Activated naive CD4-positive, alpha-beta T cell treated with anti-CD3 and anti-CD28 coated beads, Interleukin-2, amount 10 ng/mL, durations not matched to agents 7 days and 5 days (primary cell): ENCODE measurements around the gene NAMPT.
A peak's percentile ranks its signal among the peaks of the same experiment; 100 is the strongest.

Experiments
- CTCF ChIA-PET: fragments of 350-600 bp; sonication (Branson Sonifier 250); formaldehyde crosslinking; loops from one replicate; lab custom pipeline; 2021; ENCODE audit warnings: antibody characterized with exemption; lab: Charles Lee
- DNase-seq: peaks from one replicate; pipeline ENCODE4 v3.0.0-alpha.2; 2020
- H3K27ac Mint-ChIP-seq: one replicate; pipeline ENCODE4 v1.8.0; 2021; ENCODE audit warnings: mild to moderate bottlenecking, moderate library complexity, mixed read lengths
- H3K27me3 Mint-ChIP-seq: one replicate; pipeline ENCODE4 v1.8.0; 2021; ENCODE audit warnings: mild to moderate bottlenecking, mixed read lengths
- H3K36me3 Mint-ChIP-seq: one replicate; pipeline ENCODE4 v1.8.0; 2021; ENCODE audit warnings: mixed read lengths
- H3K4me1 Mint-ChIP-seq: one replicate; pipeline ENCODE4 v1.8.0; 2021; ENCODE audit warnings: mixed read lengths
- H3K4me3 Mint-ChIP-seq: one replicate; pipeline ENCODE4 v1.8.0; 2021; ENCODE audit warnings: mild to moderate bottlenecking, moderate library complexity, mixed read lengths
- H3K9me3 Mint-ChIP-seq: one replicate; pipeline ENCODE4 v1.8.0; 2021; ENCODE audit warnings: mixed read lengths

The NAMPT gene

DNA sequence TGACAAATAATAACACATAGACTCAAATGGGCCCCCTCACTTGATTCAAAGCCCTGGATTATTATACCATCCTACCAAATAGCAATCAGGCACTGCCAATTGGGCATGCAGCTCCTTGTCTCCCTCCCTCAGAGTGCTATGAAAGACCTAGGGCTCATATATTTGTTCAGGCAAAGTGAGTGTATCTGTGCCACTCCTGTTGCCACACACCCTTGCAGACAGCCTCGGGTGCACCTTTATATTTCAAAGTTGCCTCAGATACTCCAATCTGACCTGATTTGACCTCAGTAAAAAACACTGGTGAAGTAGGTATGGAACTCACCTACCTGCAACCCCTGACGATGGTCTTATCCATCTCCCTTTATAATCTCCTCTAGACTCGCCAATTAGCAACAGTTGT, 3.0 kb upstream of the NAMPT start:
- Mint-ChIP-seq H3K27ac (no peak overlapping the region), H3K9me3 (no peaks in the 10 kb centered on the region), H3K27me3 (peaks cover 5% of the 10 kb centered on the region), H3K4me1 (peaks cover 16% of the 10 kb centered on the region), H3K36me3 (no peaks in the 10 kb centered on the region), H3K4me3 (no peak overlapping the region)
- DNase-seq = no peak
- CTCF ChIA-PET = no interaction called here

DNA sequence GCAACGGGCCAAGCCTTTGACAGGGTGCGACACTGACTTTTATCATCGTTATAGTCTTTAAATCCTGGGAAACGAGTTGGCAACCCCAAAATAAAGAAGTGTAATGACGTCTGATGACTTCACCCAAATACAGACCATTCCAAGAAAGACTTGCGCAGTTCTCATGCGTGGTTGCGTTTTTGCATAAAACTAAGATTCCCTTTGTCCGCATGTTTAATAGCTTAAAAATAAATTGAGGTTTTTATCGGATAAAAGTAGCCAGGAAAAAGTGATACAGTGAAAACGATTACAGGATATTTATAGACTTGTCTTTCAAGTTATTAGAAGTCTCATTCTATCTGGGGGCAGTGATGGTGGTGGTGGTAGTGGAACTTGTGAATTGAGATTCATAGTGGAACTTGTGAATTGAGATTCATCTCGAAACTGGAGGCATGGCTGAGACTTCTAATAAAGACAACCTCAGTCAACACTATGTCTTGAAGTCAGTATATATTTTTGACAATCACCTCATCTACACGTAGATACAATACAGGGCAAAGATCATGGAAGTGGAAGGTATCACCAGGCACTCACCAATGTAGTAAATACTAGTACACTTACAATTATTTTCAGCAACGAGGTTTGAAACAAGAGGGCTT, 1.2 kb upstream of the NAMPT start:
- peak overlapping the region; percentile 99 for H3K27ac Mint-ChIP-seq
- no peak for DNase-seq
- CTCF ChIA-PET = interaction anchor here (0.6 to 1.1 kb wide), 2 partner anchors 11 to 58 kb away, joined by 3 read pairs; no protein-coding TSS in a partner anchor

DNA sequence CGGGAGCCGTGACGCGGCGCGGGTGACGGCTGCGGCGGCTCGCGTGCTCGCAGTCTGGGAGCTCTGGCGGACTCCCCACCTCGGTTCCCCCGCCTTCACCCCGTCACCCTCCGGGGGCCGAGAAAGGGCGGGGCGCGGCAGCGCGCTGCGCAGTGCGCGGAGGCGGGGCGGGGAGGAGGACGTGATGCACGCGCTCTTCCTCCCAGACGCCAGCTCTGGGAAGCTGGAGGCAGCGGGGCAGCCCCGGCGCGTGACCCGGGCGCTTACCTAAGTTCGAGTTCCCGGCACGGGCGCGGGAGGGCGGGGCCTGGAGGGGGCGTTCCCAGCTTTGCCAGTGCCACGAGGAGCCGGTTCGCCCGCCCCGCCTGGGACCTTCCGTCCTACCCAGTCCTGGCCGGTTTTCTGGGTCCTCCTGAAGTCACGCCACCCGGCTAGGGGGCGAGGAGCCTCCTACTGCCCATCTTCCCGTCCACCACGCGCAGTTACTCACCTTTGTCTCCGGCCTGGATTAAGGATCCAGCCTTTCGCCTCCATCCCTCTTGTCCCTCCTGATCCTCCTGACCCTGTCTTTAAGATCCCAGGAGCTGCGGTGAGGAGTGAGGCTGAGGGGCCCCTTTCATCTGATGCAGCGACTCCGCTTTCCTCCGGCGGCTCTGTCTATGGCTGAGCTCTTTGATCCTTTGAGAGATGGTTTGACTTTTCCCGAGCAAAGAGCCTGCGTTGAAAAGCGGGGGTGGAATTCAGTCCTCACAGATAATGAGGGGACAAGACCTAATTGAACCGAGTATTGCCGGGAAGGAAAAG, 470 bp upstream of the NAMPT start:
- H3K9me3 Mint-ChIP-seq = no peaks in the 10 kb centered on the region

More for the DNA sequence above, 1.2 kb upstream of the NAMPT start:
- H3K36me3 Mint-ChIP-seq = no peaks in the 10 kb centered on the region
- peak overlapping the region; percentile 96 for H3K4me3 Mint-ChIP-seq
- no peaks in the 10 kb centered on the region for H3K9me3 Mint-ChIP-seq
- H3K27me3 Mint-ChIP-seq = no peaks in the 10 kb centered on the region
- H3K4me1 Mint-ChIP-seq = peaks cover 33% of the 10 kb centered on the region

GRCh38 chr7:106283831-106284713, 711 bp downstream of the NAMPT start:
- DNase-seq = peak; percentile 72
- peak overlapping the region; percentile 99 for H3K27ac Mint-ChIP-seq
- H3K4me3 Mint-ChIP-seq = peak overlapping the region; percentile 96
- H3K36me3 Mint-ChIP-seq = peaks cover 6% of the 10 kb centered on the region
- H3K9me3 Mint-ChIP-seq = no peaks in the 10 kb centered on the region
- peaks cover 50% of the 10 kb centered on the region for H3K4me1 Mint-ChIP-seq
- CTCF ChIA-PET = interaction anchor here (0.5 to 0.6 kb wide), 2 partner anchors 180 to 382 kb away, joined by 3 read pairs; no protein-coding TSS in a partner anchor
- no peaks in the 10 kb centered on the region for H3K27me3 Mint-ChIP-seq

More for the DNA sequence above, 470 bp upstream of the NAMPT start:
- Mint-ChIP-seq H3K27ac (peak overlapping the region; percentile 99), H3K27me3 (no peaks in the 10 kb centered on the region), H3K4me1 (peaks cover 38% of the 10 kb centered on the region), H3K4me3 (peak overlapping the region; percentile 96), H3K36me3 (no peaks in the 10 kb centered on the region)
- peak; percentile 98 for DNase-seq
- CTCF ChIA-PET = interaction anchor here (0.6 to 1.1 kb wide), 3 partner anchors 11 to 107 kb away, joined by 3 read pairs; no protein-coding TSS in a partner anchor

- CTCF ChIA-PET = no interaction called here
- H3K9me3 Mint-ChIP-seq = no peaks in the 10 kb centered on the region
- H3K4me1 Mint-ChIP-seq = peaks cover 54% of the 10 kb centered on the region
- H3K4me3 Mint-ChIP-seq = peak overlapping the region; percentile 76
- H3K27ac Mint-ChIP-seq = peak overlapping the region; percentile 87
- peaks cover 7% of the 10 kb centered on the region for H3K36me3 Mint-ChIP-seq
- no peak for DNase-seq
- no peaks in the 10 kb centered on the region for H3K27me3 Mint-ChIP-seq
Measured at GRCh38 chr7:106283501-106283830, 1.3 kb downstream of the NAMPT start.

GRCh38 chr7:106282852-106283251, 1.9 kb downstream of the NAMPT start:
- Mint-ChIP-seq H3K4me1 (peaks cover 61% of the 10 kb centered on the region), H3K9me3 (no peaks in the 10 kb centered on the region), H3K4me3 (peak overlapping the region; percentile 76), H3K36me3 (peaks cover 9% of the 10 kb centered on the region), H3K27me3 (no peaks in the 10 kb centered on the region), H3K27ac (no peak overlapping the region)
- CTCF ChIA-PET = no interaction called here
- DNase-seq = no peak

DNA sequence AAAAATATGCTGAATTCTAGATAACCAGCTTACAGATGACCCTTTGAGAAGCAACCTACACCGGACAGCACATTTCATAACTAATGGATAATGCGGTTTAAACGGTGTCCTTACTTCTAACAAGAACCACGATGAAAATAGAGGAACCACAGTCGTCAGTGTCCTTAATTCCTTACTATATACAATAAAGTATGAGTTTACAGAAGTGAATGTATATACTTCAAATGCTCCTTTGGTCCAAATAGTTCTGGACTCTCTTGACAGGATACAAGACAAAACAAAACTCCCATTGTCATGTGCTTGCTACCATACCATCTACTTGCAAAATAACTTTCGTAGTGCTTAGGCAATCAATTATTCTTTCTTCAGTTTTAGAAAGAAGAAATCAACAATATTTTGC, 2.4 kb downstream of the NAMPT start:
- no peaks in the 10 kb centered on the region for H3K27me3 Mint-ChIP-seq
- peaks cover 63% of the 10 kb centered on the region for H3K4me1 Mint-ChIP-seq
- peaks cover 9% of the 10 kb centered on the region for H3K36me3 Mint-ChIP-seq
- CTCF ChIA-PET = interaction anchor here (0.8 kb wide), 1 partner anchor 12 kb away, joined by 4 read pairs; no protein-coding TSS in a partner anchor
- no peak overlapping the region for H3K27ac Mint-ChIP-seq
- no peaks in the 10 kb centered on the region for H3K9me3 Mint-ChIP-seq
- peak overlapping the region; percentile 25 for H3K4me3 Mint-ChIP-seq
- DNase-seq = no peak

DNA sequence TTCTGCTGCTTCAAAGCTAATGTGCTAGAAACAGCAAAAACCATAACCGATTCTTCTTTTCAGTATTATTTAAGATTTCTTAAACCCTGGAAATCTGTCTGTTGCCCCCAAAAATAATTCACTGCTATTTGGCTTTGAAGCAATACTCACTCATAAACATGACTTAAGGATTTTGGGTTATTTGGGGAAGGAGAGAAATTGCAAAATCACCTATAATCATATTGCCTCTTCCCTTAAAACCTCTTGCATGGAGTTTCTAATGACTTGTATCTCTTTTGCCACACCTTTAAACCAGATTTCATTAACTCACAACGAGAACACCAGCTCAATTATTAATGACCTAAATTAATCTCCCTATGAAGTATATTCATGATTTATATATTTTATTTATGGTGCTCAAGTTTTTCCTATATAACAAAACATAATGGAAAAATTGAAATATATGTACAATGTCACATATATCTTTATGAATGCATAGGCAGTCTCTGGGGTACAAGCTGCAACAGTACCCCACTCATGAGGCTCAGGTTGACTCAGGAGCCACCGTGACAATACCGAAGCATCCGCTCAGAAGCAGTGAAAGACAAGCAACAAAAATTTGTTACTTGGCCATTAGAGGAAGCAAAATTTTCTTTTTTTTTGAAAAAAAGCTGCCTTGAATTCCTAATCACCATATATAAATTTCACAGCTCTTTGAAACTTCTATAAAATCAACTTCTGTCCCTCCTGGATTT, 3.0 kb downstream of the NAMPT start:
- no peaks in the 10 kb centered on the region for H3K9me3 Mint-ChIP-seq
- peaks cover 13% of the 10 kb centered on the region for H3K36me3 Mint-ChIP-seq
- H3K27me3 Mint-ChIP-seq = no peaks in the 10 kb centered on the region
- H3K27ac Mint-ChIP-seq = no peak overlapping the region
- H3K4me3 Mint-ChIP-seq = peak overlapping the region; percentile 25
- CTCF ChIA-PET = interaction anchor here (0.8 to 1.1 kb wide), 3 partner anchors 9 to 180 kb away, joined by 3 to 4 read pairs (median 3); no protein-coding TSS in a partner anchor
- DNase-seq = no peak
- peaks cover 68% of the 10 kb centered on the region for H3K4me1 Mint-ChIP-seq

GRCh38 chr7:106281127-106281526, 3.7 kb downstream of the NAMPT start:
- Mint-ChIP-seq H3K9me3 (no peaks in the 10 kb centered on the region), H3K4me1 (peaks cover 66% of the 10 kb centered on the region), H3K27ac (no peak overlapping the region), H3K27me3 (no peaks in the 10 kb centered on the region), H3K4me3 (no peak overlapping the region), H3K36me3 (peaks cover 16% of the 10 kb centered on the region)
- no peak for DNase-seq
- CTCF ChIA-PET = interaction anchor here (0.9 to 1.1 kb wide), 2 partner anchors 8 to 181 kb away, joined by 3 read pairs; no protein-coding TSS in a partner anchor

DNA sequence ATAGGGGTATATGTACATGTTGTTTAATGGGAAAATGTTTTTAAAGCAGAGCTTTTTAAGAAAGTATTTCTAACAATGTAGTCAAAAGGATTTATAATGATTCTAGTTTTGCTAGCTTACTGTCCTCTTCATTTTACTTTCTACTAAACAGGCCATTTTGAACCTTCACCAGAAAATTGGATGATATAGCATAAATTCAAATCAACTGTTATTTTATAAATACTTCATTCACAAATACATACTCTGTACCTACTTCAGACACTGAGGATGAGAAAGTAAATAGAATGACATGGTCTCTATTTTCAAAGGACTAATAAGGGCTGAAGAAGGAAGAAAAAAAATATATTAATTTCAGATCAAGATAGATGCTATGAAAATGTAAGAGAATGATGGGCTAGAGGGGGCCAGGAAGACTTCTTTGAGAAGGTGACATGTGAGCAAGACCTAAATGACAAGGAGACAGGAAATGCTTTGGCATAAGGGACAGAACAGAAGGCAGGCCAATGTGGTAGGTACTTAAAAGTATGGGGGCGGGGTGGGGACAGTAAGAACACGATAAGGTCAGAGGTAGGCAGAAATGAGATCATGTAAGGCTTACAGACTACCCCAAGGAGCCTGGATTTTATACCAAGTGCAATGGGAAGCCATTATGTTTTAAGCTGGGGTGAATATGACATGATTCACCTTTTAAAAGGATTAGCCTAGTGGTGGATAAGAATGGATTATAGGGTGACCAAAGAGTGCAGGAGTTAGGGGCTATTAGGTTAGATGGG, 5.2 kb downstream of the NAMPT start:
- H3K27me3 Mint-ChIP-seq = no peaks in the 10 kb centered on the region
- CTCF ChIA-PET = interaction anchor here (1.0 kb wide), 1 partner anchor 103 kb away, joined by 4 read pairs; no protein-coding TSS in a partner anchor
- H3K9me3 Mint-ChIP-seq = no peaks in the 10 kb centered on the region
- no peak overlapping the region for H3K4me3 Mint-ChIP-seq
- peaks cover 61% of the 10 kb centered on the region for H3K4me1 Mint-ChIP-seq
- no peak overlapping the region for H3K27ac Mint-ChIP-seq
- DNase-seq = no peak
- peaks cover 21% of the 10 kb centered on the region for H3K36me3 Mint-ChIP-seq

DNA sequence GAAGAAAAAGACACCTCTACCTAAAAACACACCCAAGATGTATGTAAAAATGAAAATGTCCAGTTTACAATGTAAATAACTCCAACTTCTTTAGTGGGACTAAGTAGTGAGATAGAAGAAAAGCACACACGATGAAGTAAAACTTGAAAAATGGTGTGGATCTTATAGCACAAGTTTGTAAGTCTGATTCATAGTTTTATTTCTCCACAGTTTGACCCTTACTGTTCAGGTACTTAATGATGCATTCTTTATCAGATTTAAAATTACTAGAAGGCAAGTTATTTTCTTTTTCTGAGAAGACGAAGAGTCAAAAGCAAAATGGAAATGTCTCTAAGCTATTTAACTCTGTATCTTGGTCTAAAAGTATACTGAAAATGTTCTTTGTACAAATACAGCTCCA, 6.1 kb downstream of the NAMPT start:
- H3K36me3 Mint-ChIP-seq = peaks cover 24% of the 10 kb centered on the region
- no peaks in the 10 kb centered on the region for H3K27me3 Mint-ChIP-seq
- no peak for DNase-seq
- H3K27ac Mint-ChIP-seq = no peak overlapping the region
- H3K9me3 Mint-ChIP-seq = no peaks in the 10 kb centered on the region
- peaks cover 59% of the 10 kb centered on the region for H3K4me1 Mint-ChIP-seq
- H3K4me3 Mint-ChIP-seq = no peak overlapping the region
- CTCF ChIA-PET = interaction anchor here (1.0 kb wide), 1 partner anchor 103 kb away, joined by 4 read pairs; no protein-coding TSS in a partner anchor

- CTCF ChIA-PET = no interaction called here
- Mint-ChIP-seq H3K9me3 (no peaks in the 10 kb centered on the region), H3K27me3 (no peaks in the 10 kb centered on the region), H3K36me3 (peaks cover 29% of the 10 kb centered on the region), H3K27ac (no peak overlapping the region), H3K4me3 (no peak overlapping the region), H3K4me1 (peaks cover 56% of the 10 kb centered on the region)
- DNase-seq = no peak
Measured at GRCh38 chr7:106277976-106278375, 6.8 kb downstream of the NAMPT start.
